ENCODE measurements around the gene RBM20. TPM values are rescaled to one million over a fixed set of nuclear protein-coding genes. Genes with fewer than 3 reads are reported as not detected.

The RBM20 gene
- total RNA-seq, 1 donor from 2014 or later = 1.0 TPM

DNA sequence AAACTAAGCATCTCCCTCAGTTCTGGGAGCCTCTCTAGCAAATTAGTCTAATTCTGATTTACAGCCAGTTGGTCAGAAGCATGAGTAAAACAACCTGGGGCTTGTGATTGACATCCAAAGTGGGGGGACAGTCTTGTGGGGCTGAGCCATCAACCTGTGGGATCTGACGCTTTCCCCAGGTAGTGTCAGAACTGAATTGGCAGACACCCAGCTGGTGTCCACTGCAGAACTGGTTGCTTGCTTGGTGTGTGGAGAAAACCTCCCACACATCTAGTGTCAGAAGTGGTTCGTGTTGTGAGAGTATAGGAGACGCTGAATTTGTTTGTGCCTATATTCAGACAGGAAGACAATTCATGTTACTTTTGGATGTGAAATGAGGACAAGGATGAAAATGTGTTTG, 135.4 kb downstream of the RBM20 start:
- peaks cover 2% of the 10 kb centered on the region for H3K27me3 Mint-ChIP-seq (ENCODE audit: unreplicated experiment)
- no peak for TF ChIP-seq CTCF (IDR thresholded peaks at IDR 0.05; ENCODE audit: unreplicated experiment)
- DNase-seq (ENCODE audit: low spot score) = no peak
- H3K4me3 Mint-ChIP-seq (ENCODE audit: unreplicated experiment) = no peak overlapping the region
- no peaks in the 10 kb centered on the region for H3K36me3 Mint-ChIP-seq (ENCODE audit: low read depth, unreplicated experiment)
- no peak overlapping the region for H3K27ac Mint-ChIP-seq (ENCODE audit: unreplicated experiment)
- no peaks in the 10 kb centered on the region for H3K9me3 Mint-ChIP-seq (ENCODE audit: unreplicated experiment)
- H3K4me1 Mint-ChIP-seq (ENCODE audit: unreplicated experiment) = peaks cover 9% of the 10 kb centered on the region

DNA sequence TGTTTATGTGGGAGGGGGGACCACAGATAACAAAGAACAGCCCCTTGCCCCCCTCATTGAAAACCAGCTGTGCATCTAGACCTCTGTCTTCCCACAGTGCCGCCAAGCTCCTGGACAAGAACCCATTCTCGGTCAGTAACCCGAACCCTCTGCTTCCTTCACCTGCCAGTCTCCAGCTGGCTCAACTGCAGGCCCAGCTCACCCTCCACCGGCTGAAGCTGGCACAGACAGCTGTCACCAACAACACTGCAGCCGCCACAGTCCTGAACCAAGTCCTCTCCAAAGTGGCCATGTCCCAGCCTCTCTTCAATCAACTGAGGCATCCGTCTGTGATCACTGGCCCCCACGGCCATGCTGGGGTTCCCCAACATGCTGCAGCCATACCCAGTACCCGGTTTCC, 136.6 kb downstream of the RBM20 start:
- Mint-ChIP-seq H3K27me3 (ENCODE audit: unreplicated experiment) (peaks cover 2% of the 10 kb centered on the region), H3K4me1 (ENCODE audit: unreplicated experiment) (peaks cover 10% of the 10 kb centered on the region), H3K9me3 (ENCODE audit: unreplicated experiment) (no peaks in the 10 kb centered on the region), H3K4me3 (ENCODE audit: unreplicated experiment) (no peak overlapping the region), H3K36me3 (ENCODE audit: low read depth, unreplicated experiment) (no peaks in the 10 kb centered on the region), H3K27ac (ENCODE audit: unreplicated experiment) (no peak overlapping the region)
- no peak for DNase-seq (ENCODE audit: low spot score)
- TF ChIP-seq CTCF (IDR thresholded peaks at IDR 0.05; ENCODE audit: unreplicated experiment) = no peak

GRCh38 chr10:110781139-110781538, 137.0 kb downstream of the RBM20 start:
- TF ChIP-seq CTCF (IDR thresholded peaks at IDR 0.05; ENCODE audit: unreplicated experiment) = no peak
- peaks cover 10% of the 10 kb centered on the region for H3K4me1 Mint-ChIP-seq (ENCODE audit: unreplicated experiment)
- no peaks in the 10 kb centered on the region for H3K9me3 Mint-ChIP-seq (ENCODE audit: unreplicated experiment)
- peaks cover 2% of the 10 kb centered on the region for H3K27me3 Mint-ChIP-seq (ENCODE audit: unreplicated experiment)
- no peak overlapping the region for H3K27ac Mint-ChIP-seq (ENCODE audit: unreplicated experiment)
- DNase-seq (ENCODE audit: low spot score) = no peak
- no peaks in the 10 kb centered on the region for H3K36me3 Mint-ChIP-seq (ENCODE audit: low read depth, unreplicated experiment)
- H3K4me3 Mint-ChIP-seq (ENCODE audit: unreplicated experiment) = no peak overlapping the region

GRCh38 chr10:110782616-110783015, 138.5 kb downstream of the RBM20 start:
- Mint-ChIP-seq H3K27me3 (ENCODE audit: unreplicated experiment) (peaks cover 3% of the 10 kb centered on the region), H3K36me3 (ENCODE audit: low read depth, unreplicated experiment) (no peaks in the 10 kb centered on the region), H3K4me3 (ENCODE audit: unreplicated experiment) (no peak overlapping the region), H3K27ac (ENCODE audit: unreplicated experiment) (no peak overlapping the region), H3K9me3 (ENCODE audit: unreplicated experiment) (no peaks in the 10 kb centered on the region), H3K4me1 (ENCODE audit: unreplicated experiment) (peaks cover 8% of the 10 kb centered on the region)
- no peak for DNase-seq (ENCODE audit: low spot score)
- no peak for TF ChIP-seq CTCF (IDR thresholded peaks at IDR 0.05; ENCODE audit: unreplicated experiment)

- Mint-ChIP-seq H3K36me3 (ENCODE audit: low read depth, unreplicated experiment) (no peaks in the 10 kb centered on the region), H3K4me1 (ENCODE audit: unreplicated experiment) (peaks cover 8% of the 10 kb centered on the region), H3K9me3 (ENCODE audit: unreplicated experiment) (no peaks in the 10 kb centered on the region), H3K4me3 (ENCODE audit: unreplicated experiment) (no peak overlapping the region), H3K27ac (ENCODE audit: unreplicated experiment) (no peak overlapping the region), H3K27me3 (ENCODE audit: unreplicated experiment) (peaks cover 3% of the 10 kb centered on the region)
- DNase-seq (ENCODE audit: low spot score) = no peak
- TF ChIP-seq CTCF (IDR thresholded peaks at IDR 0.05; ENCODE audit: unreplicated experiment) = no peak
Observed at GRCh38 chr10:110783509-110784107, 139.5 kb downstream of the RBM20 start.
